GM12891 (cell line): ENCODE data around the gene RAB25.

Experiments used
- PAX5 ChIP-seq: IDR thresholded peaks from 2 replicates; pipeline ENCODE4 v1.6.1; 2011; ENCODE audit warnings: low read length, moderate library complexity, mild to moderate bottlenecking; ENCODE audit not compliant: insufficient read depth, severe bottlenecking
- POLR2A ChIP-seq: IDR thresholded peaks from 2 replicates; pipeline ENCODE4 v1.6.1; 2011; ENCODE audit warnings: low read depth, low read length, control low read depth
- POLR2AphosphoS5 ChIP-seq: IDR thresholded peaks from 2 replicates; pipeline ENCODE4 v1.6.1; 2011; ENCODE audit warnings: low read depth, low read length, control low read depth
- POU2F2 ChIP-seq: IDR thresholded peaks from 2 replicates; pipeline ENCODE4 v1.6.1; 2011; ENCODE audit warnings: low read depth, mild to moderate bottlenecking, control low read depth, low read length, moderate library complexity
- SPI1 ChIP-seq: IDR thresholded peaks from 2 replicates; pipeline ENCODE4 v1.6.1; 2011; ENCODE audit warnings: low read depth, low read length, control low read depth
- TAF1 ChIP-seq: IDR thresholded peaks from 2 replicates; pipeline ENCODE4 v1.6.1; 2011; ENCODE audit warnings: low read depth, low read length, control low read depth

DNA sequence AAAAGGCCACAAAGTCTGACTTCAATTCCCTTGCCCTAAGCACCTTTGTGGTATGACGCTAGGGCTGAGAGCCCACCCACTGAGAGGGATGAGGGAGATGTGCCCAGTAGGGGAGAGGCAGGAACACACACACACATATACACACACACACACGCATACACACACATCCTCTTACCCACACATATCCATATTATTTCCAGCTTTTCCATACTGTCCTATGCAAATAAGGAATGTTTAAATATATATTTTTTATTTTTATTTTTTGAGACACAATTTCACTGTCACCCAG lies 3.0 kb downstream of the RAB25 start:
- no peak for TF ChIP-seq POLR2A
- no peak for TF ChIP-seq TAF1
- no peak for TF ChIP-seq POLR2AphosphoS5
- TF ChIP-seq SPI1 = no peak
- no peak for TF ChIP-seq POU2F2
- TF ChIP-seq PAX5 = no peak
